ENCODE results near the gene DPP10.

DPP10 gene

GRCh38 chr2:114922076-114922475 is 479.6 kb downstream of the DPP10 start:
- no peak for TF ChIP-seq CTCF (IDR thresholded peaks at IDR 0.05; ENCODE audit: borderline replicate concordance, control extremely low read depth, extremely low read depth, insufficient read depth, missing control alignments)
- DNase-seq (ENCODE audit: low spot score) = no peak
- in situ Hi-C loops (cut with MboI; ENCODE audit: low sequenced_read_pairs, unreplicated experiment) = no loop called here

- no peak for TF ChIP-seq CTCF (IDR thresholded peaks at IDR 0.05; ENCODE audit: borderline replicate concordance, control extremely low read depth, extremely low read depth, insufficient read depth, missing control alignments)
- no peak for DNase-seq (ENCODE audit: low spot score)
- in situ Hi-C loops (cut with MboI; ENCODE audit: low sequenced_read_pairs, unreplicated experiment) = no loop called here
Measured at GRCh38 chr2:114925296-114926255, 483.1 kb downstream of the DPP10 start.

GRCh38 chr2:114926303-114926702 is 483.9 kb downstream of the DPP10 start:
- no peak for DNase-seq (ENCODE audit: low spot score)
- in situ Hi-C loops (cut with MboI; ENCODE audit: low sequenced_read_pairs, unreplicated experiment) = no loop called here
- TF ChIP-seq CTCF (IDR thresholded peaks at IDR 0.05; ENCODE audit: borderline replicate concordance, control extremely low read depth, extremely low read depth, insufficient read depth, missing control alignments) = no peak

- TF ChIP-seq CTCF (IDR thresholded peaks at IDR 0.05; ENCODE audit: borderline replicate concordance, control extremely low read depth, extremely low read depth, insufficient read depth, missing control alignments) = no peak
- in situ Hi-C loops (cut with MboI; ENCODE audit: low sequenced_read_pairs, unreplicated experiment) = no loop called here
- no peak for DNase-seq (ENCODE audit: low spot score)
Measured at GRCh38 chr2:114929225-114929624, 486.8 kb downstream of the DPP10 start.

GRCh38 chr2:114933671-114934241 is 491.3 kb downstream of the DPP10 start:
- no peak for TF ChIP-seq CTCF (IDR thresholded peaks at IDR 0.05; ENCODE audit: borderline replicate concordance, control extremely low read depth, extremely low read depth, insufficient read depth, missing control alignments)
- DNase-seq (ENCODE audit: low spot score) = no peak
- in situ Hi-C loops (cut with MboI; ENCODE audit: low sequenced_read_pairs, unreplicated experiment) = no loop called here

DNA sequence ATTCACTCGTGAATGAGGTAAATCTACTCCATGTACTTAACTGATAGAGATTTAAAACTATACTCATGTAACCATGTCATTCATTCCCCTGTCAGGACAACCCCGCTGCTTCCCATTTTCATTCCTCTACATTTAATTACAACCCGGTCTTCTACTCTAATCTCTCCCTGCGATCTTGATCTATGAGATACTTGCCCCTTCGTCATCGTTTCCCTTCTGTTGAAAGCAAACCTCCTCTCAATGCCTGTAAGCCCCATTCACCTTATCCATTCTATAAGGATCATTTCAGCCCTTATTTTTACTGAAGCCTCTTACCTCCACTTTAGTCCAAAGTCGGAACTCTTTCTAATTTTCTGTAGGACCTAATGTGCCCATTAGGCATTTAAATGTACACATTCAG is 492.6 kb downstream of the DPP10 start:
- TF ChIP-seq CTCF (IDR thresholded peaks at IDR 0.05; ENCODE audit: borderline replicate concordance, control extremely low read depth, extremely low read depth, insufficient read depth, missing control alignments) = no peak
- DNase-seq (ENCODE audit: low spot score) = no peak
- in situ Hi-C loops (cut with MboI; ENCODE audit: low sequenced_read_pairs, unreplicated experiment) = no loop called here
